OCI-LY7 (cell line): ENCODE data around the gene PHPT1.

Experiments
- CTCF ChIP-seq: fragments of 200-600 bp; sonication (generic); conservative IDR thresholded peaks from 2 replicates; pipeline ENCODE4 v1.5.1; 2014; ENCODE audit warnings: mild to moderate bottlenecking, antibody characterized with exemption, low read length, moderate library complexity, mixed read lengths
- EZH2phosphoT487 ChIP-seq: fragments of 200-600 bp; sonication (generic); IDR thresholded peaks from 2 replicates; pipeline ENCODE4 v1.6.1; 2018; ENCODE audit warnings: low read depth, borderline replicate concordance, mild to moderate bottlenecking, mixed run types, antibody characterized with exemption, low read length, moderate library complexity, mixed read lengths

GRCh38 chr9:136850866-136851775 lies 1.9 kb downstream of the PHPT1 start:
- TF ChIP-seq CTCF = no peak
- TF ChIP-seq EZH2phosphoT487 = no peak
